IMR-90 (cell line): ENCODE data around the gene ADAMTS17.

ENCODE experiments used
- BHLHE40 ChIP-seq: fragments of 150-350 bp; IDR thresholded peaks from 2 replicates; pipeline ENCODE4 v1.6.1; 2016; ENCODE audit warnings: mild to moderate bottlenecking, low read depth, low read length
- CEBPB ChIP-seq: IDR thresholded peaks from 2 replicates; pipeline ENCODE4 v1.6.1; 2012; ENCODE audit warnings: low read depth, low read length, improper control_type of control experiment
- CHD1 ChIP-seq: IDR thresholded peaks from 2 replicates; pipeline ENCODE4 v1.6.1; 2012; ENCODE audit warnings: low read depth, low read length, improper control_type of control experiment
- CTCF ChIP-seq: conservative IDR thresholded peaks from 2 replicates; pipeline ENCODE4 v1.5.1; 2012; ENCODE audit warnings: mild to moderate bottlenecking, low read depth, low read length, improper control_type of control experiment
- FOS ChIP-seq: fragments of 150-350 bp; IDR thresholded peaks from 2 replicates; pipeline ENCODE4 v1.6.1; 2016; ENCODE audit warnings: low read depth, low read length
- MAZ ChIP-seq: IDR thresholded peaks from 2 replicates; pipeline ENCODE4 v1.6.1; 2012; ENCODE audit warnings: low read depth, mild to moderate bottlenecking, low read length, improper control_type of control experiment, moderate library complexity, borderline replicate concordance
- MXI1 ChIP-seq: IDR thresholded peaks from 2 replicates; pipeline ENCODE4 v1.6.1; 2012; ENCODE audit warnings: low read depth, mild to moderate bottlenecking, low read length, moderate library complexity, borderline replicate concordance
- POLR2A ChIP-seq: IDR thresholded peaks from 2 replicates; pipeline ENCODE4 v1.6.1; 2012; ENCODE audit warnings: mild to moderate bottlenecking, low read depth, low read length
- RAD21 ChIP-seq: IDR thresholded peaks from 2 replicates; pipeline ENCODE4 v1.6.1; 2012; ENCODE audit warnings: low read length, improper control_type of control experiment
- RFX5 ChIP-seq: IDR thresholded peaks from 2 replicates; pipeline ENCODE4 v1.8.0; 2012; ENCODE audit warnings: low read depth, mild to moderate bottlenecking, low read length, moderate library complexity
- SMC3 ChIP-seq: fragments of 150-350 bp; IDR thresholded peaks from 2 replicates; pipeline ENCODE4 v1.6.1; 2016; ENCODE audit warnings: low read depth, mild to moderate bottlenecking, antibody characterized with exemption, low read length, moderate library complexity
- USF2 ChIP-seq: fragments of 150-350 bp; IDR thresholded peaks from 2 replicates; pipeline ENCODE4 v1.6.1; 2017; ENCODE audit warnings: mild to moderate bottlenecking, antibody characterized with exemption, low read length, low read depth

- no peak for TF ChIP-seq POLR2A
- TF ChIP-seq CTCF, result no peak
- TF ChIP-seq RAD21, result no peak
- no peak for TF ChIP-seq MAZ
- TF ChIP-seq USF2, result no peak
- TF ChIP-seq FOS, result no peak
- no peak for TF ChIP-seq SMC3
- no peak for TF ChIP-seq MXI1
- TF ChIP-seq CEBPB, result no peak
- TF ChIP-seq CHD1, result no peak
- TF ChIP-seq BHLHE40, result no peak
- no peak for TF ChIP-seq RFX5
Measured at GRCh38 chr15:100163961-100164360, 177.8 kb downstream of the ADAMTS17 start.
